Measurements from ENCODE around the gene VPS35. TPM values are rescaled to one million over a fixed set of nuclear protein-coding genes. Genes with fewer than 3 reads are reported as not detected.

The VPS35 gene
- polyA plus RNA-seq, 1 donor from 2014 or later = 155 TPM

DNA sequence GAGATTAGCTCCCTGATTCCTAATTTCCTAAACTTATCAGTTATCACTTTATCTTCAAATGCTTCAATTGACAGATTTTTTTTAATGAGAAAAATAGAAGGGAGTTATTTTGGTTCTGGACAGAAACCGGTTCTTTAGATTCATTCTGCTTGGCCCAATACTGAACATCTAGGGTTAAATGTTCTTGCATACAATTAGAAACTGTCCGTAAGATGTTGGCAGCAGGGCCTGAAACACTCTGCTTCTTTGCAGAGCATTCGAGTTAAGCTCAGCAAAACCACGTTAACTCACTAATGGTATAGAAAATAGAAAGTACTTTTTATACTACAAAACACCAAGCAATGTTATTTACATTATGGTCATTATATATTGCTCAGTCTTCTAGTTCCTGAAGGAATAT lies 75.0 kb downstream of the VPS35 start:
- H3K9me2 ChIP-seq (ENCODE audit: insufficient read depth, low read length) = no peaks in the 10 kb centered on the region
- H3K4me2 ChIP-seq (ENCODE audit: low read length) = no peak overlapping the region
- no peak overlapping the region for H3K4me3 ChIP-seq (ENCODE audit: low read length)
- H3K9ac ChIP-seq (ENCODE audit: low read length) = no peak overlapping the region
- no peak overlapping the region for H3K27ac ChIP-seq (ENCODE audit: low read length)
- TF ChIP-seq SMC3 (conservative IDR thresholded peaks at IDR 0.05; ENCODE audit: poor library complexity) = no peak
- TF ChIP-seq TAF1 (IDR thresholded peaks at IDR 0.05; ENCODE audit: low read depth) = no peak
- TF ChIP-seq, protein P1, sequence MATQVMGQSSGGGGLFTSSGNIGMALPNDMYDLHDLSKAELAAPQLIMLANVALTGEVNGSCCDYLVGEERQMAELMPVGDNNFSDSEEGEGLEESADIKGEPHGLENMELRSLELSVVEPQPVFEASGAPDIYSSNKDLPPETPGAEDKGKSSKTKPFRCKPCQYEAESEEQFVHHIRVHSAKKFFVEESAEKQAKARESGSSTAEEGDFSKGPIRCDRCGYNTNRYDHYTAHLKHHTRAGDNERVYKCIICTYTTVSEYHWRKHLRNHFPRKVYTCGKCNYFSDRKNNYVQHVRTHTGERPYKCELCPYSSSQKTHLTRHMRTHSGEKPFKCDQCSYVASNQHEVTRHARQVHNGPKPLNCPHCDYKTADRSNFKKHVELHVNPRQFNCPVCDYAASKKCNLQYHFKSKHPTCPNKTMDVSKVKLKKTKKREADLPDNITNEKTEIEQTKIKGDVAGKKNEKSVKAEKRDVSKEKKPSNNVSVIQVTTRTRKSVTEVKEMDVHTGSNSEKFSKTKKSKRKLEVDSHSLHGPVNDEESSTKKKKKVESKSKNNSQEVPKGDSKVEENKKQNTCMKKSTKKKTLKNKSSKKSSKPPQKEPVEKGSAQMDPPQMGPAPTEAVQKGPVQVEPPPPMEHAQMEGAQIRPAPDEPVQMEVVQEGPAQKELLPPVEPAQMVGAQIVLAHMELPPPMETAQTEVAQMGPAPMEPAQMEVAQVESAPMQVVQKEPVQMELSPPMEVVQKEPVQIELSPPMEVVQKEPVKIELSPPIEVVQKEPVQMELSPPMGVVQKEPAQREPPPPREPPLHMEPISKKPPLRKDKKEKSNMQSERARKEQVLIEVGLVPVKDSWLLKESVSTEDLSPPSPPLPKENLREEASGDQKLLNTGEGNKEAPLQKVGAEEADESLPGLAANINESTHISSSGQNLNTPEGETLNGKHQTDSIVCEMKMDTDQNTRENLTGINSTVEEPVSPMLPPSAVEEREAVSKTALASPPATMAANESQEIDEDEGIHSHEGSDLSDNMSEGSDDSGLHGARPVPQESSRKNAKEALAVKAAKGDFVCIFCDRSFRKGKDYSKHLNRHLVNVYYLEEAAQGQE (IDR thresholded peaks at IDR 0.05; ENCODE audit: borderline replicate concordance) = no peak
- TF ChIP-seq RAD21 (conservative IDR thresholded peaks at IDR 0.05) = no peak
- TF ChIP-seq POLR2AphosphoS5 (IDR thresholded peaks at IDR 0.05) = no peak
- TF ChIP-seq, protein P2, sequence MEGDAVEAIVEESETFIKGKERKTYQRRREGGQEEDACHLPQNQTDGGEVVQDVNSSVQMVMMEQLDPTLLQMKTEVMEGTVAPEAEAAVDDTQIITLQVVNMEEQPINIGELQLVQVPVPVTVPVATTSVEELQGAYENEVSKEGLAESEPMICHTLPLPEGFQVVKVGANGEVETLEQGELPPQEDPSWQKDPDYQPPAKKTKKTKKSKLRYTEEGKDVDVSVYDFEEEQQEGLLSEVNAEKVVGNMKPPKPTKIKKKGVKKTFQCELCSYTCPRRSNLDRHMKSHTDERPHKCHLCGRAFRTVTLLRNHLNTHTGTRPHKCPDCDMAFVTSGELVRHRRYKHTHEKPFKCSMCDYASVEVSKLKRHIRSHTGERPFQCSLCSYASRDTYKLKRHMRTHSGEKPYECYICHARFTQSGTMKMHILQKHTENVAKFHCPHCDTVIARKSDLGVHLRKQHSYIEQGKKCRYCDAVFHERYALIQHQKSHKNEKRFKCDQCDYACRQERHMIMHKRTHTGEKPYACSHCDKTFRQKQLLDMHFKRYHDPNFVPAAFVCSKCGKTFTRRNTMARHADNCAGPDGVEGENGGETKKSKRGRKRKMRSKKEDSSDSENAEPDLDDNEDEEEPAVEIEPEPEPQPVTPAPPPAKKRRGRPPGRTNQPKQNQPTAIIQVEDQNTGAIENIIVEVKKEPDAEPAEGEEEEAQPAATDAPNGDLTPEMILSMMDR (IDR thresholded peaks at IDR 0.05; ENCODE audit: poor library complexity, severe bottlenecking) = no peak
- no peak for TF ChIP-seq MXI1 (conservative IDR thresholded peaks at IDR 0.05; ENCODE audit: poor library complexity, severe bottlenecking)
- TF ChIP-seq EZH2 (IDR thresholded peaks at IDR 0.05; ENCODE audit: borderline replicate concordance, insufficient read depth, low read length, poor library complexity, severe bottlenecking) = no peak
- no peaks in the 10 kb centered on the region for H3K79me2 ChIP-seq (replicated peaks; ENCODE audit: insufficient read depth, low read length)
- H3K36me3 ChIP-seq (ENCODE audit: insufficient read depth, low read length) = no peaks in the 10 kb centered on the region
- H3K27me3 ChIP-seq (ENCODE audit: insufficient read depth, low read depth, low read length) = no peaks in the 10 kb centered on the region
- H3K9me3 ChIP-seq (ENCODE audit: low read length) = no peaks in the 10 kb centered on the region
- no peak overlapping the region for H2AFZ ChIP-seq (ENCODE audit: low read depth, low read length)
- no peaks in the 10 kb centered on the region for H4K20me1 ChIP-seq (ENCODE audit: insufficient read depth)
- H3F3A ChIP-seq (ENCODE audit: insufficient read depth, low read length, poor library complexity, severe bottlenecking) = no peaks in the 10 kb centered on the region

DNA sequence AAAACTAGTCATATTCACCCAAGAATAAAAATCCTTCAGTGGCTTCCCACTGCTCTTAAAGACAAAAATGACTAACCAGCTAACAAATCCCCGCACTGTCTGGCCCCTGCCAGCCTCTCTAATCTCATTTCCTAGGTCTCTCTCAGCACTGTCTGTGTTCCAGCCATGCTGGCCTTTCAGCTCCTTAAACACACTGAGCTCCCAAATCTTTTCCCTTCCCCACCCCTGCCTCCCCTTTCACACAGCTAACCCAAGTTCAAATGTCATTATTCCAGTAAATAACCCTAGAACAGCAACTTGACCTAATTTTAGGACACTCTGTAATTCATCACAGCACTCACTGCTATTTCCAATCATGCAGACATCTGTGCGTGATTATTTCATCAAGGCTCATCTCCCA lies 75.6 kb downstream of the VPS35 start:
- Histone ChIP-seq H3K9me3 (ENCODE audit: low read length) (no peaks in the 10 kb centered on the region), H2AFZ (ENCODE audit: low read depth, low read length) (no peak overlapping the region), H3K36me3 (ENCODE audit: insufficient read depth, low read length) (no peaks in the 10 kb centered on the region), H4K20me1 (ENCODE audit: insufficient read depth) (no peaks in the 10 kb centered on the region), H3K4me3 (ENCODE audit: low read length) (no peak overlapping the region), H3K9me2 (ENCODE audit: insufficient read depth, low read length) (no peaks in the 10 kb centered on the region), H3K9ac (ENCODE audit: low read length) (no peak overlapping the region), H3K79me2 (replicated peaks; ENCODE audit: insufficient read depth, low read length) (no peaks in the 10 kb centered on the region), H3K4me2 (ENCODE audit: low read length) (no peak overlapping the region), H3F3A (ENCODE audit: insufficient read depth, low read length, poor library complexity, severe bottlenecking) (no peaks in the 10 kb centered on the region), H3K27me3 (ENCODE audit: insufficient read depth, low read depth, low read length) (no peaks in the 10 kb centered on the region), H3K27ac (ENCODE audit: low read length) (no peak overlapping the region)
- no peak for TF ChIP-seq EP300 (conservative IDR thresholded peaks at IDR 0.05; ENCODE audit: poor library complexity, severe bottlenecking)
- TF ChIP-seq, protein P2 (IDR thresholded peaks at IDR 0.05; ENCODE audit: poor library complexity, severe bottlenecking) = no peak
- TF ChIP-seq MXI1 (conservative IDR thresholded peaks at IDR 0.05; ENCODE audit: poor library complexity, severe bottlenecking) = no peak
- no peak for TF ChIP-seq RAD21 (conservative IDR thresholded peaks at IDR 0.05)
- no peak for TF ChIP-seq POLR2AphosphoS5 (IDR thresholded peaks at IDR 0.05)
- TF ChIP-seq SMC3 (conservative IDR thresholded peaks at IDR 0.05; ENCODE audit: poor library complexity) = no peak
- TF ChIP-seq EZH2 (IDR thresholded peaks at IDR 0.05; ENCODE audit: borderline replicate concordance, insufficient read depth, low read length, poor library complexity, severe bottlenecking) = no peak
- TF ChIP-seq, protein P1 (IDR thresholded peaks at IDR 0.05; ENCODE audit: borderline replicate concordance) = no peak
- TF ChIP-seq TAF1 (IDR thresholded peaks at IDR 0.05; ENCODE audit: low read depth) = no peak
